ENCODE measurements around the gene SLIT1. TPM values are rescaled to one million over a fixed set of nuclear protein-coding genes. Genes with fewer than 3 reads are reported as not detected.

Gene SLIT1
- total and polyA plus RNA-seq, 2 of the 8 experiments (the other 6 are each of a cell fraction or from before 2014, with no cell fraction given) = 0.70 to 0.88 TPM

- no peak for TF ChIP-seq CTBP2 (IDR thresholded peaks at IDR 0.05; ENCODE audit: borderline replicate concordance, insufficient read depth, insufficient read length, low read length)
- TF ChIP-seq CHD1 (IDR thresholded peaks at IDR 0.05; ENCODE audit: low read depth, low read length) = no peak
- TF ChIP-seq RAD21 (IDR thresholded peaks at IDR 0.05 in 1 of 2, conservative IDR thresholded peaks at IDR 0.05 in 1 of 2; ENCODE audit: low read depth in 2 of 2, low read length in 2 of 2) = no peak
- TF ChIP-seq BRCA1 (IDR thresholded peaks at IDR 0.05; ENCODE audit: low read depth, low read length) = no peak
- TF ChIP-seq SP4 (IDR thresholded peaks at IDR 0.05; ENCODE audit: low read length) = no peak
These were observed 76.2 kb downstream of the SLIT1 start (continued) for GRCh38 chr10:97109547-97109946.

Data from H1 (cell line).